Measurements from ENCODE around the gene ALDH2.

DNA sequence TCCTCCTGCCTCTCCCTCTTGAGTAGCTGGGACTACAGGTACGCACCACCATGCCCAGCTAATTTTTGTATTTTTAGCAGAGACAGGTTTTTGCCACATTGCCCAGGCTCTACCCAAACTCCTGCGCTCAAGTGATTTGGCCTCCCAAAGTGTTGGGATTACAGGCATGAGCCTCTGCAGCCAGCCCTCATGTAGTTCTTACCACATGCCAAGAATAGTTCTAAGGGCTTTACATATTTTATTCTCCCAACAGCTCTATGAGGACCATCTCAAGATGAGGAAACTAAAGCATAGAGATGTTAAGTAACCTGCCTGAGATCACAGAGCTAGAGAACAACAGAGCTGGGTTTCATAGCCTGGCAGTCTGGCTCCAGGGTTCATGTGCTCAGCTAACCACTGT lies 37.9 kb upstream of the ALDH2 start:
- TF ChIP-seq EZH2phosphoT487 (IDR thresholded peaks at IDR 0.05; ENCODE audit: insufficient read depth, low read depth) (no peak), EZH2 (IDR thresholded peaks at IDR 0.05; ENCODE audit: insufficient read depth, poor library complexity, severe bottlenecking) (no peak)

Data from GM23248 (cell line).